GM19467 (cell line): Measurements from ENCODE around the gene CAPN13.

Experiments
- ATAC-seq: cut with Tn5 transposase; IDR thresholded peaks from one replicate; pipeline ENCODE4 v1.9.1; 2021; ENCODE audit warnings: mild to moderate bottlenecking, moderate library complexity; ENCODE audit not compliant: unreplicated experiment

CAPN13 gene

DNA sequence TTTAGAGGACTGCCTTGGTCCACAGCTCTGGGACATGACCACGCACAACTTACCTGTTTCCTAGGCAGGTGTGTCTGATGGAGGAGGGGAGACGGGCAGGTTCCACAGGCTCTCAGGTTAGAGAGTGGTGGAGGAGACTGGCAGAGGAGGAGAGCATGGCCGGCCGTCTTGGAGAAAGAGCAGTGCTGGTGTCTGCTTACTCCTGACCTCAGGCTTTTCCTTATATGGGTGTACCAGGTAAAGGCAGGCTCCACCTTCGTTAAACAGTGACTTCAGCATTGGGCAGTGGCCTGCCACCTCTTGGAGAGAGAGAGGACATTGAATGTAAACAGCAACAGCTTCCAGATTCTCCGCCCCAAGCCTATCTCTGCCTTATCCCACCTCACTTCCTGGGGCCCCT, at the start of gene CAPN13:
TSS of gene CAPN13 (minus strand) at position 198 of the 400 bp plus-strand sequence. CDS start 20,121 bp downstream, outside the sequence.
- no peak for ATAC-seq

- ATAC-seq: no peak
Measured at GRCh38 chr2:30847841-30848240, 40.6 kb upstream of the CAPN13 start.

GRCh38 chr2:30847329-30847728, 40.1 kb upstream of the CAPN13 start:
- ATAC-seq: no peak

DNA sequence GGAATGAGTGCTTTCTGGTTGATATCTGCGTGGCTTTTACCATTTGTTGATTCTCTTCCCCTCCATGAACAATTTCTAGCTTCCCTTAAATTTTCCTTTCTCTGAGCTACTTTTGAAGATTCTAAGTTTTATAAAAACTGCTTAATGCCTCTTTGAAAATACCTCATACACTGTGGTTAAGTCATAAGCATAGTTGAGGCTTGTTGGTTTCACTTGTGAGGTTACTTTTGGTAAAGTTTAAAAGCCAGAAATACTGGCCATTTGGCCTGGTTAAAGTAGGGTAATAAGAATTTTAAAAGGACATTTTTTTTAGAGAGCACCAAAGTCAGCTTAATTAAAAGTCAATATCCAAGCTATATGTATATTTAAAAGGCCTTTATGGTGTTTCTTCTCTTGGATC, 21.3 kb upstream of the CAPN13 start:
- no peak for ATAC-seq

DNA sequence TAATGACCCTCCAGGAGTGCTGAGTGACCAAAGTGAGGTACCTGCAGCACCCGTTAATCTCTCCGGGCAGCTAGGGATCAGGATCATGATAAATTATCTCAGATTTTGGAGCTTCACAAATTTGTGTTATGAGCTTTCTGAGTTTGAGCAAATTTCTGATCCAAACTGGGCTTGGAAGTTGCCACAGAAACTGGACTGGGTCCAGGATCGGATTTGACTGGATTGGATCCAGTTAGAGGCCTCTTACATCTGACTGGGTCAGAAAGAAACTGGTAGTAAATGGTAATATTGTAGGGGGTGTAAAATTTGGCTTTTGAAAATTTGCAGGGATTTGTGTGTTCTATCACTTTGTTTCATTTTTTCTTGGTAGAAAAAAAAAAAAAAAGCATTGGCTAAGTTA, 19.7 kb upstream of the CAPN13 start:
- no peak for ATAC-seq

DNA sequence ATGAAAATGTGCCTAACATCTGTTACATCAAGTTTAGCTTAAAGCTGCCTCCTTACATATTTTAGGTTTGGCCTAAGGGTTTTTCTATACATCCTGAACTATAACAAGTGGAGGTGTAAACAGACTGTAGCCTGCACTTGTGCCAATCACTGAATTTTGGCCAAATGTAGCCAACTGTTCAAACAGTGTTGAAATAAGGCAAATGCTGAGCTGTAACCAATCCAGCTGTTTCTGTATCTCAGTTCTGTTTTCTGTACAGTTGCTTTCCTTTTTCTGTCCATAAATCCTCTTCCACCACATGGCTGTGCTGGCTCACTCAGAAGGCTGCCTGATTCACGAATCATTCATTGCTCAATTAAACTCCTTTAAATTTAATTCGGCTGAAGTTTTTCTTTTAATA, 19.2 kb upstream of the CAPN13 start:
- ATAC-seq: no peak

DNA sequence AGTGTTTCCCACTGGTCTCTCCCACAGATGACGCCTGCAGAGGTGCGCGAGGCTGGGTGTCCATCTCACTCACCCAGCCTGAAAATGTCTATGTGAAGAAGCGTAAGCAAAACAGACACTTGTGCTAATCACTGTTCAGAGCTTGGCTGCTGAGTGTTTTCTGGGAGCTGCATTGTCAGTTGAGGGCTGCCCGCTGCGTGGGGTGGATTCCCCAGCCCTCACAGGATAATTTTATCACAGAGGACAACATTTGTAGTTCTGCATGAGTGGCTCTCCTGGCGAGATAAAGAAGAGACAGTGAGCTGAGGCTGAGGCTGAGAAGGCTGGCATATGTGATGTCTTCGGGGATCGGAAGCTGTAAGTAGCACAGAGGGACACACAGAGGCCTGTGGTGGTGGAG, 16.2 kb upstream of the CAPN13 start:
- ATAC-seq: no peak

DNA sequence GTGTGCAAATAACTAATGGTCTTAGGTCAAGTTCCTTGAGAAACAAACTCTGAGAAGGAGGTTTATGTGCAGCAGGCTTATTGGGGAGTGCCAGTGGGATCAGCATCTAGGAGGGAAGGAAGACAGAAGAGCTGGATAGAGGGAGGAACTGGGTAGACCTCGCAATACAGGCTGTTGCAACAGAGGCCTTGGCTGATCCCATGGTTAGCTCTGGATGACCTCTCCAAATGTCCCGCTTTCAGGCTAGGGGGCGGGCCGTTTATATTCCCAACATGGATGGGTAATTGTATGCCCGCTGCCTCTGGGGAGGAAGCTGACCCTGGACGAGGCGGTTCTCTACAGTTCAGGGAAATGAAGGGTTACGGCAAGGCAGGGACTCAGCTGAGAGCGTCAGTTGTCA, 14.7 kb upstream of the CAPN13 start:
- ATAC-seq: no peak

GRCh38 chr2:30820381-30821055, 13.3 kb upstream of the CAPN13 start:
- ATAC-seq: no peak

GRCh38 chr2:30809938-30810337, 2.7 kb upstream of the CAPN13 start:
- ATAC-seq: no peak

- ATAC-seq: no peak
Measured at GRCh38 chr2:30808695-30809094, 1.4 kb upstream of the CAPN13 start.

- no peak for ATAC-seq
Measured at GRCh38 chr2:30803281-30803680, 4.0 kb downstream of the CAPN13 start.

- no peak for ATAC-seq
Measured at GRCh38 chr2:30802611-30803010, 4.6 kb downstream of the CAPN13 start.

- ATAC-seq: no peak
Measured at GRCh38 chr2:30801821-30802455, 5.3 kb downstream of the CAPN13 start.

GRCh38 chr2:30800159-30800558, 7.1 kb downstream of the CAPN13 start:
- no peak for ATAC-seq

DNA sequence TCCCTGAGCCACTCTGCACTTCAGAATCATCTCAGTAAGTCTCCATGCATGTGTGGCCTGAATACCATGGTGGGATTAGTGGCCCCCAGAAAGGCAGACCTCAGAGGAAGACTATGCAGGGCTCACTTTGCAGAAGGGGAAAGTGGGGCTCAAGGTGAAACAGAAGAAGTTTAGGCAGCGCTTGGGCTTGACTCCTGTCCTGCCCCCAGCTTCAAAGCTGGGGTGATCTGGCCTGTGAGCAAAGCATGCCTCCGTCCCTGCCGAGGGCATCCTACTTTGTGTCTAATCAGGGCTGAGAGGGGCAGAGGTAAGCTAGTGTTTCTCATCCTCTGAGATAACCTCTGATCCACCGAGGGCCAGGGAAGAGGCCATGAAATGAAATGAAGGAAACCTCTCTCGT, 7.9 kb downstream of the CAPN13 start:
- no peak for ATAC-seq

- no peak for ATAC-seq
Measured at GRCh38 chr2:30798536-30798991, 8.7 kb downstream of the CAPN13 start.

GRCh38 chr2:30797381-30798015, 9.7 kb downstream of the CAPN13 start:
- no peak for ATAC-seq

DNA sequence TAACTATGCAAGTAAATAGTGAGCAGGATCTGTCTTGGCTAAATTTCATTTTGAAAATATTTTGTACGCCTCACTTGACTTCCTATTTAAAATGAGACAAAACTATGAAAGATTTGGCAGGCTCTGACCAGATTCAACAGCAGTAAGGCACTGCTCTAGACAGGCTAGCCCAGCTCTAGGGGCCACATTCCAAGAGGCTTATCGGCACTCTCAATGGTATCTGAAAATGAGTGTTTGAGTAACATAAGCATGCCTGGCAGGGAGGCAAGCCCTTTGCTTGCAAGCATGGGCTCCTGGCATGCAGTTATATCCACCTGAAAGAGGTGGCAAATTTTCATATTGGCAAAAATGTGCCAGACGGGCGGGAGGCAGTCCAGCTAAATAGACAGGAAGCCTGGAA, 10.5 kb downstream of the CAPN13 start:
- no peak for ATAC-seq

DNA sequence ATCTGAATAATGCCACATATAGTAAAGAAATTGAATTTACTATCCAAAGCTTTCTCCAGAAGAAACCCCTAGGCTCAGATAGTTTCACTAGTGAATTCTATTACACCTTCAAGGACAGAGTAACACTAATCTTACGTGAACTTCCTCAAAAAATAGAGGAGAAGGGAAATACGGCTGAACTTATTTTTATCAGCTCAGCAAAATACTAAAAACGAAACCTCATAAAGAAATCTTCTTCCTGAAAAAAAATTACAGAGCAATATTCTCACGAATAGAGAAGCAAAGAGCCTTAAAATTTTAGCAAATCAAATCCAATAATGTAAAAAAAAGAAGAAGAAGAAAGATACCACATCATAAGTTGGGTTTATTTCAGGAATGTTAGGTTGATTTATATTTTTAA, 14.7 kb downstream of the CAPN13 start:
- ATAC-seq: no peak

DNA sequence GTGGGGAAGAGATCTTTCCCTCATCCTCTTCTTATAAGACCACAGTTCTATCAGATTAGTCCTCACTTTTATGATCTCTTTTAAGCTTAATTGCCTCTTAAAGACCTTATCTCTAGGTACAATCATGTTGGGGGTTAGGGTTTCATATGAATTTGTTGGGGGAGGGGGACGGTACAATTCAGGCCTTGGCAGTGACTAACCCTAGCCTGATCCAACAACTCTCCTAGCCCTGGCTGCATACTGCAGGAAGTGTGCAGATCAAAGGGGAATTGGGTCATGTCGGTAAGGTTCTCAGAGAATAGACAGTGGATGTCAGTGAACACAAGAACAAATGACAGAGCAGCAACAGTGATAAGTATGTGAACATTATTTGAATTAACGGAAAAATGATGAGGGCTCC, 16.4 kb downstream of the CAPN13 start:
- ATAC-seq: no peak

DNA sequence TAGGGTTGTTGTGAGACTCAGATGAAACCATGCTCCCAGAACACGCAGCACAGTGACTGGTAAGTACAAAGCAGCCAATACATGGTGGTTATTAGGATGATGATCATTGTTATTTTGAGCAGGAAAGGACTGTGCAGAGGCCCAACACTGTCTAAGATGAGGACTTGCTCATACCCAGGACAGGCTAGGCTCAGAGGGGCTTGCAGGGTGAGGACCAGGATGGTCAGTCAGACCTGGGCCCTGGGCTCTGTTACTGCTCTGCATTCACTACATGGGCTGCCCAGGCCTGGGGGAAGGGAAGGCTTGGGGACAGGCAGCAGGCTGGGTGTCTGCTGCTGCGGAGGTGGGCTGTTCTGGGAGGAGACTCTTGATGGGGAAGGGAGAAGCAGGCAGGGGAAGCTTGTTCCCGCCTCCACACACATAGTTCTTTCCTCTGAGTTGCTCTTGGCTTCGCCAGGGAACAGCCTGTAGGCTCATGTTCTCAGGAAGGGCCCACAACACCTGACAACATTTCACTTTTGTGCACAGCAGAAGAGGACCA, 17.5 kb downstream of the CAPN13 start:
- ATAC-seq: no peak
